Stimulated activated CD8-positive, alpha-beta memory T cell treated with anti-CD3 and anti-CD28 coated beads, Interleukin-4, amount 100 ng/mL, for 4 hours (primary cell): ENCODE results near the gene COL4A2.
"Not testable (repeated sequence)": the region's sequence is repeated elsewhere in the genome, so short reads cannot be mapped to it uniquely, and the experiment has no call there.

Source experiments
- DNase-seq, 2 donors: peaks; one replicate each; pipeline ENCODE4 v3.0.0-alpha.2; 2020; ENCODE audit warnings: low read depth in 2 of 2, low spot score in 1 of 2

Gene COL4A2

GRCh38 chr13:110453091-110453490, 146.0 kb downstream of the COL4A2 start:
- not testable (repeated sequence) for DNase-seq

DNA sequence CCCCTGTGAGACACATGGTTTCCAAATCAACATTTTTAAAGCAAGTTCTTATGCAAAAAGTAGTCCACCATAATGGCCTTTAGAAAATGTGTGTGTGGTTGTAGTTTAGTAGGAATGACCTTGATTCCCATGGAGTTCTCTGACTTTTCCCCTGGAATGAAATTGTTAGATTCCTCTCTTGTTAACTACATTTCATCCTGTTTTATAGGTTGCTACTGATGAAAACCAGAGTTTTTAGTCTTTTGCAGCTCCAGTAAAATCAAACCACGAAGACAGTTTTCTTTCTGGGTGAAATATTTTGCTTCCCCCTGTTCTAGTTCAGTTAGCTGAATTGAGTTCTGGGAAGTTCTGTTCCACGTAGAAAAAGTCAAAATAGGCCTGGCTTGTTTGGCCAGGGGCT, 146.7 kb downstream of the COL4A2 start:
- DNase-seq = no peak

- DNase-seq = no peak
Measured at GRCh38 chr13:110454227-110454859, 147.3 kb downstream of the COL4A2 start.

GRCh38 chr13:110454956-110455355, 147.9 kb downstream of the COL4A2 start:
- no peak for DNase-seq

DNA sequence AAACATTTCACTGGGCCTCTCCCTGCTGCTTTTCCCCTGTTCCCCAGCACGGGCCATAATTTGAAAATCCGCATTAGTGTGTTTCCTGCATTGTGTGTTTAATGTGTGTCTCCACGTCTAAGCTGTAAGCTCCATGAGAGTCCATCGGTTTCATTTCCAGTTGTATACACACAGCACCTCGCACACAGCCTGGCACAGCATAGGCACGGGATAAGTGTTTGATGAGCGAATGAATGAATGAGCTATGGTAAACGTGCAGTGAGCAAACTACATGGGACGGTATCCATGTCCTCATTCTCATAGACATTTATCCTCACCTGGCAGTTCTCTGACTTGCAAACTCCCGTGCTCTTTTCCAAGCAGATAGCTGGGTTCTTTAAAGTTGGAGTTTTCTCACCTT, 148.4 kb downstream of the COL4A2 start:
- DNase-seq = no peak

GRCh38 chr13:110455941-110456340, 148.9 kb downstream of the COL4A2 start:
- DNase-seq = peak; percentile 13 to 17

- no peak for DNase-seq
Measured at GRCh38 chr13:110456550-110456949, 149.5 kb downstream of the COL4A2 start.

DNA sequence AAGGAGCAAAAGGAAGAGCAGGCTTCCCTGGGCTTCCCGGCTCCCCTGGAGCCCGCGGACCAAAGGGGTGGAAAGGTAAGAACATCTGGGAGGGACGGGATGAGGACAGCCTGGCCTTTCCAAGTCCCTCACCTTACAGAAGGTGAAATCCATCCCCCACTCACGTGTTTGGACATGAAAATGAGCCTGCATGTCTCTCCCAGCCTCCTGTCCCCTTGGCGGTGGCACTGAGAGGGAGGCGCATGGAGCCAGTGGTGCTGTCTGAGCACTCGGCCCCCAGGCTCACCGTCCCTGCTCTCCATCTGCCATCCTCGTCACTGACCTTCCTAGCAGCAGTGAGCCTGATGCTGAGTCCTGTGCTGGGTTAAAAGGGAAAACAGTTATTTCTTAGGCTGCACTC, 150.3 kb downstream of the COL4A2 start:
- DNase-seq = no peak

DNA sequence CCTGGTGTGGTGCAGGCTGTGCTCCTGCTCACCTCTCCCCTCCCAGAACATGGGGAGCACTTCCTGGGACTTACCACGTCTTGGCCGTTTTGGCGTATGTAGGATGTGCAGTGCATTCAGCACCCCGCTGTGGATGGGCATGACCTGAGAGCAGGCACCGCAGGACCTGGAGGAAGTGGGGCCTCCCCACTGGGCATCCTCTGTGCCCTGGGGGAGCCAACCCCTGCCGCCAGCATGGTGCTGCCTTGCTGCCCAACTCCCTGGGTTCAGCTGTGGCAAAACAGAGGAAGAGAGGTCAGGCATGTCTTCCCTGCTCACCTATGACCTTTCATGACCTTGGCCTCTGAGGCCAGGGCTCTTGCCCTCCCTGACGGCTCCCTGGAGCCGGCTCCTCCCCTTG, 150.9 kb downstream of the COL4A2 start:
- DNase-seq = no peak

- DNase-seq = no peak
Measured at GRCh38 chr13:110458594-110459365, 151.7 kb downstream of the COL4A2 start.

- DNase-seq = no peak
Measured at GRCh38 chr13:110462091-110462490, 155.0 kb downstream of the COL4A2 start.

GRCh38 chr13:110463156-110463555, 156.1 kb downstream of the COL4A2 start:
- no peak for DNase-seq

DNA sequence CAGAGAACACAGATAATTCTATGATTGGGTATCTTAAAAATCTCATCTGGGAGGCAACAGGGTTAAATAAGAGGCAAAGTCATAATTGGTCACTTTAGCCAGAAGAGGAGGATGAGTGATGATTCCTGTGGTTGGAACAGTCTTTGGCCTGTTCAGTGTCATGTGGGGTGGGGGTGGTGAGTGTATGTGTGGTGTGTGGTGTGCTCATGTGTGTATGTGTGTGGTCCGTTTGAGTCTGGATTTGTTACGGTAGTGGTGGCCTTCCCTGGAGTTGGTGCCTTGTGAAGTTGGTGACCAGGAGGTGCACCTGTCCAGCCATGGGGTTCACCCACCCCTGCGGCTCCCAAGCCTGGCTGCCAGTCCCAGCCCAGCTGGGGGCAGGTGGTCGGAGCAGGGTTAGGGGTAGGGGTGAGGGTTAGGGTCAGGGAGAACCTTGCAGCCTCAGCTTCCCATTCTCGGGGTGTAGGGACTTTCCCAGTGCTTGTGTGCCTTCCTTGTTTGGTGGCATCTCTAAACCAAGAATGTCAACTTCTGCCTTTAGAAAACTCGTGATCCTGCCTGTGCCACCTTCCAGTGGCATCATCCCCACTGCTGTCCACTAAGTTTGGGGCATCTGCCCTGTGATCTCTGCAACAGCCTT, 156.9 kb downstream of the COL4A2 start:
- no peak for DNase-seq

DNA sequence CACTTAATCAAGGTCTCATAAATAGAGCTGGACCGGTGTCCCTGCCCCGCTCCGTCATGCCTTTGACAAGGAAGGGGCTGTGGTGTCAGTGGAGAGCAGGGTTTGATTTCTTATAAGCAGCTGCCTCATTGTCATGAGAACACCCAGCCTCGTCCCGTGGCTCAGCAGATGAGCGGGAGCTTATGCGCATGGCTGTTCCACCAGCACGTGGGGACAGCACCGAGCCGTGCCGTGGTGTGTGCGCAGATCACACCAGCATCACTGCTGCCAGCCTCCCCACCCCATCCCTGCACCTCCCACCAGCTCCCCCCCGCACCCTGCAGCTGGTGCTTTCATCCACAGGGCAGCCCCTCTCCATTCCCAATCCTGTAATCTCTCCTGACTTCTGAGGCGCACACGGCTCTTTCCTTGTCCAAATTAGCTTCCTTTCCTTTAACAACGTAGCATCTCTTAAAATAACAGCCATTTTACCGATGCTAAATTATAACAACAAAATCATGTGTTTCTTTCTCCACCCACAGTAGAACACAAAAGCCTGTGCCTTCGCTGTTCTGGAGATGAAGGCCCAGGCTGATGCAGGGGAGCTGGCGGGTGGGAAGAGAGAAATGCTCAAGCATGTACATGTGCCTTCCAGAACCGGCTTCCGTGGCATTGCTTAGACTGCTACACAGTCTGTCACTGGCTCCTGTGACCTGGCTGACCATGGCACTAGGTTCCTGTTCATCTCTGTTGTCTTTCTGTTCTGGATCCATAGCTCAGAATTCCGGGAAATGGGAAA, 157.7 kb downstream of the COL4A2 start:
- DNase-seq = no peak

- no peak for DNase-seq
Measured at GRCh38 chr13:110465696-110466095, 158.6 kb downstream of the COL4A2 start.

- DNase-seq = no peak
Measured at GRCh38 chr13:110466266-110466915, 159.3 kb downstream of the COL4A2 start.

- DNase-seq = no peak
Measured at GRCh38 chr13:110467516-110468110, 160.5 kb downstream of the COL4A2 start.

GRCh38 chr13:110468986-110469495, 162.0 kb downstream of the COL4A2 start:
- no peak for DNase-seq

- no peak for DNase-seq
Measured at GRCh38 chr13:110469597-110469996, 162.5 kb downstream of the COL4A2 start.

DNA sequence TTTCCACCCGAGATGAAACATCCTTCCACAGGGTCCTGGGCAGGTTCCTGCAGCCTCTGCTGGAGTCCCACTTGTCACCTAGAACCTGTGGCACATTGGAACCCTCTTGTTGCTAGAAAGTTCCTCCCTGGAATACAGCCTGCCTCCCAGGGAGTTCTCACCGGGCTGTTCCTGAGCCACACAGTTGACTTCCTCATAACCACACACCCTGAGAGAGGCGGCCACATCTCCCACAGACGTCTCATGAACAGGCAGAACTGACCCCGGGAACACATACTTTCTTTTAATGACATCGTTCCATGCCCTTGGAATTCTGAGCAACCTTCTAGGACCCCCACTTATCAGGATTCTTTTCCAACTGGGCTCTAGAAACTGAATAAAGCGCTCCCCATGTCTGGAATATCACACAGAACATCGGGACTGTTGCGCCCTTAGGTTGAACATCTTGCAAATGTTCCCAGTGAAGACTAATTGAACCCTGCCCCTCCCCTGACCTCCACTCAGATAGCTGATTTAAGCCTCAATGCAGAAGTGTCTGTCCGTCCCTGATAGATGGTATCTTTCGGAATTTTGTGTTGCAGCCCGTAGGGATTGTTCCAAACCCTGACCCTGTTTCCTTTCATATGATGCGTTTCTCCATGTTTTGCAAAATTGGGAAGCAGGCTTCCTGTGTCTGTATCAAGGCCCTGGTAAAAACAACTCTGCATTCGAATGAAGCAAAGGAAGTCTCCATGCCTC, 163.4 kb downstream of the COL4A2 start:
- DNase-seq = no peak
